GM12891 (cell line): ENCODE data around the gene NKRF.

ENCODE experiments used
- DNase-seq: peaks from one replicate; pipeline ENCODE4 v3.0.0; 2011; ENCODE audit warnings: low spot score; ENCODE audit not compliant: insufficient read length
- FAIRE-seq: peaks from 2 replicates; lab custom pipeline; 2011; peaks lifted over from hg19 to GRCh38; lab: Jason Lieb, UNC
- PAX5 ChIP-seq: IDR thresholded peaks from 2 replicates; pipeline ENCODE4 v1.6.1; 2011; ENCODE audit warnings: low read length, moderate library complexity, mild to moderate bottlenecking; ENCODE audit not compliant: insufficient read depth, severe bottlenecking
- POLR2A ChIP-seq: IDR thresholded peaks from 2 replicates; pipeline ENCODE4 v1.6.1; 2011; ENCODE audit warnings: low read depth, low read length, control low read depth
- POLR2AphosphoS5 ChIP-seq: IDR thresholded peaks from 2 replicates; pipeline ENCODE4 v1.6.1; 2011; ENCODE audit warnings: low read depth, low read length, control low read depth
- POU2F2 ChIP-seq: IDR thresholded peaks from 2 replicates; pipeline ENCODE4 v1.6.1; 2011; ENCODE audit warnings: low read depth, mild to moderate bottlenecking, control low read depth, low read length, moderate library complexity
- SPI1 ChIP-seq: IDR thresholded peaks from 2 replicates; pipeline ENCODE4 v1.6.1; 2011; ENCODE audit warnings: low read depth, low read length, control low read depth
- TAF1 ChIP-seq: IDR thresholded peaks from 2 replicates; pipeline ENCODE4 v1.6.1; 2011; ENCODE audit warnings: low read depth, low read length, control low read depth

The NKRF gene

DNA sequence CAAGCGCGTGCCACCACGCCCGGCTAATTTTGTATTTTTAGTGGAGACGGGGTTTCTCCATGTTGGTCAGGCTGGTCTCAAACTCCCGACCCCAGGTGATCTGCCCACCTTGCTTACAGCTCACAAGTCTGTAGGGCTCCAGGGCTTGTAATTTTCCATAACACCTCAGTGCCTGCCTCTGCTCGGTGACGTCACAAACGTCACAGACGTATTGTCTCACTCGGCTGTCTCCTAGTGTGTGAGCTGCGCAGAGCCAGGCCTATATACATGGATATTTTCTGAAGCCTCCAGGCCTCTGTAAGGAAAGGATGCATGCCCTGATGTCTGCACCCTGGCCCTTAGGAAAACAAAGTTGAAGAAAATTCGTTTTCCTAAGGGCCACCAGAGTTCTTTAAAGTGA, 8.6 kb upstream of the NKRF start:
- DNase-seq: no peak
- FAIRE-seq: no peak
- TF ChIP-seq POLR2A (no peak), SPI1 (no peak), PAX5 (no peak), TAF1 (no peak), POLR2AphosphoS5 (0 out of 2 replicates have a peak, but pooled peaks have one; percentile 18), POU2F2 (no peak)

DNA sequence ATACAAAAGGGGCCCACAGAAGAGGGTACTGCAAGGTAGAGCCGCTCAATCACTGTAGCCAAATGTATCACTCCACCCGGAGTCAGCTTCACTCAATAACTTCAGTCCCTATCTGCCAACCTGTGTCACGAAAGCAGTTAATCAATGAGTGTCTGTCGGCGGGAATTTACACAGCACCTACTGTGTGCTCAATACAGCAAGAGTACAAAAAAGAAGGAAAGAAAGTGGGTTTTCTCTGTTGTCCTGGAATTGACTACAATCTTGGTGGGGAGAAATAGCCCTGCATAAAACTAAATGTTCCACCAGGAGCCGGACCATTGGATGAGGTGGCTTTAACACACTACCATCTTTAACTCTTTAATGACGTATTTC, 780 bp upstream of the NKRF start:
- no peak for TF ChIP-seq PAX5
- TF ChIP-seq POLR2A: no peak
- no peak for TF ChIP-seq POLR2AphosphoS5
- TF ChIP-seq SPI1: no peak
- TF ChIP-seq POU2F2: no peak
- no peak for TF ChIP-seq TAF1
- FAIRE-seq (no peak), DNase-seq (no peak)

DNA sequence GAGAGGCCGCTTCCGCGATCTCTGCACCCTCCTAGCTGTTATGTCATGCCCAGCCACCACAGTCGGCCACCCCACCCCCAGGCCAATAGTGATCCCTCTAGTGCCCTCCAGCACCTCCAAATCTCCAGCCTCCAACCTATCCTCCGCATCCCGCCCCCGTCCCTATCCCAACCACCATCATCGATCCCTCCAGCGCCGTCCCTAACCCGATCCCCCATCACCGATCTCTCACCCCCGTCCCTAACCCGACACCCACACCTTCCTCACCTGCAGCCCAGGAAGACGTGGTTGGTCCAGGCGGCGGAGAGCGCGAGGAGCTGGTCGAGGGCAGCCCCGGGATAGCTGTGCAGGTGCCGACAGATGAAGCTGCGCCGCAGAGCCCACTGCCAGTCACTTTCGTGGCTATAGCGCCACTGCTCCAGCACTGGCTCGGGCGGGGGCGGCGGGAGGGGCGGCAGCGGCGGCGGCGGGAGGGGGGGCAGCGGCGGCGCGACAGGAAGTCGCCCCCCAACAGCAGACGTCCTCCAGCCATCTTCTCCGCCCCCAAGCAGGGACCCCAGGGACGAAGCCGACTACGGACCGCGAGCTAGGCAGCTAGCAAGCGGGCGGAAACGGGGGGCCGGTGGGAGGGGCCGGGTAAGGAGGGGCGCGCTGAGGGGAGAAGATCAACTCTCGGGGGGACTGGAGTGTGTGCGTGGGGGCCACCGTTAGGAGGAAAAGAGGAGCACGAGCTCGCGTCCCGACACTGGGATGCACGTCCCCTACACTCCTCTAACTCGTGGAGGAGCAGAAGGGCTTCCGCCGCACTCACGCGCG, 552 bp downstream of the NKRF start:
- no peak for DNase-seq
- FAIRE-seq: peak; percentile 54
- TF ChIP-seq POLR2AphosphoS5 (no peak), POU2F2 (no peak)

DNA sequence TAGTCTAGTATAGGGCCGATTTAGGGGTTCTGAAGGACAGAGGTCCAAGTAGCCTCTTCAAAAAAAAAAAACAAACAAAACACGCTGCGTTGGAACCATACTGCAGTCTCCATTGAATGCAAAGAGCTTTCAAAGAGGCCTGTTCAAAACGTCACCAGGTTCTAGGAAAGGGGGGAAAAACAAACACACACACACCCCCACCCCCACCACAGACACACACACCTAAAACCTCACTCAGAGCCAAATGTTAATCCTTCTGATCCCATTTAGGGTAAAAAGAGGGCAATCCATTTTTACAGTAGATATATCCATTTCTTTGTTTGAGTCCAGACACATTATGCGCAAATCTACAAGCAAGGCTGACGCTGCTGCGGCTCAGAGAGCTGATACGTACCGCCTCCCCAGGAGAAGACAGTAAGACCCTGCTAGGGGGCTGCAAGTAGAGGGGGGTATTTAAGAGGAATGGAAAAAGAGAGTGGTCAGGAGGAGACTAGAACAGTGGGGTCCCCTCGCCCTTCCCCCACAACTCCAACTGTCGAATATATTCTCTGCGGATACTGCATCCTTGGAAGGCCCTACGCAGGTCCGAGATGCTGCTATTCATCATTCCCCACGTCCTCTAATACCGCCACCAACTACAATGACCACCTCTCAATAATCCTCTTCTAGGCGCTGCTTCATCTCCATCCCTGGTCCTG, 1.3 kb downstream of the NKRF start:
- TF ChIP-seq POU2F2 (no peak), PAX5 (no peak)
- DNase-seq (no peak), FAIRE-seq (peak; percentile 41)

DNA sequence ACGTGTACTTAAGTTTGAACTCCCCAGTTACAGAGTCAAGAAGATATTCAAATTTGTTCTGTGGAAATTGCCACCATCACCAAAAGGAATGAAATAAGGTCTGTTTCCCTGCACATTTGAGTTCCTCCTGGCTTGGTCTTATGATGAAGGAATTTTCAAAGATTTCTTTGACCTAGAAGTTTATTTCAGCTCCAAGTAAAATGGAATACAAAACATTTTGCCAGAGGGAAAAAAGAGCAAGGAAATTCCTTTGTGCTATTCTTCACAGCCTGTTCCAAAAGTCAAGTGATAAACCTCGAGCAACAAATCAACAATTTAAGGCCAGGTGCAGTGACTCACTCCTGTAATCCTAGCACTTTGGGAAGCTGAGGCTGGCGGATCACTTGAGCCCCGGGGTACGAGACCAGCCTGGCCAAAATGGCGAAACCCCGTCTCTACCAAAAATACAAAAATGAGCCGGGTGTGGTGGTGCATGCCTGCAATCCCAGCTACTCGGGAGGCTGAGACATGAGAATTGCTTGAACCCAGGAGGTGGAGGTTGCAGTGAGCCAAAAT, 3.4 kb downstream of the NKRF start:
- FAIRE-seq (no peak), DNase-seq (no peak)
- TF ChIP-seq POLR2AphosphoS5 (no peak), POLR2A (no peak), POU2F2 (no peak), PAX5 (no peak), TAF1 (no peak), SPI1 (no peak)

DNA sequence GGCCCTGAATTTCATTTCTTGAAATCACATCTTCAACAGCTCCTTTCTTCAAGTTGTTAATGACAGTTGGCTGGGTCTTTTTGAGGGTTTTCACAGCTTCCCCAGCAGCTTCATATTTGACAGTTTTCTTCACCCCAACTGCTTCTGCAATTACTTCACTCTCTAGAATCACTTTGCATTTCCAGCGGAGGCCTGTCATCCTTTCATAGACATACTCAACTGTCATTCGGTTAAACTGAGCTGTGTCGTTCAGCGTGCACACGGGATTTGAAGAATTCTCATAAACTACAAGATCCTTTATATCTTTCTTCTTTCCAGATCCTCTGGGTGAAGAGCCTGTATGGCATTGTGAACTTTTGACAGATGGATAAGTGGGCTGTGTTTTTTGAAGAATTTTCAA, 16.4 kb downstream of the NKRF start:
- TF ChIP-seq TAF1: no peak
- TF ChIP-seq POLR2AphosphoS5: no peak
- TF ChIP-seq POLR2A: no peak
- TF ChIP-seq PAX5: no peak
- no peak for TF ChIP-seq SPI1
- TF ChIP-seq POU2F2: no peak
- FAIRE-seq: no peak
- DNase-seq: no peak

DNA sequence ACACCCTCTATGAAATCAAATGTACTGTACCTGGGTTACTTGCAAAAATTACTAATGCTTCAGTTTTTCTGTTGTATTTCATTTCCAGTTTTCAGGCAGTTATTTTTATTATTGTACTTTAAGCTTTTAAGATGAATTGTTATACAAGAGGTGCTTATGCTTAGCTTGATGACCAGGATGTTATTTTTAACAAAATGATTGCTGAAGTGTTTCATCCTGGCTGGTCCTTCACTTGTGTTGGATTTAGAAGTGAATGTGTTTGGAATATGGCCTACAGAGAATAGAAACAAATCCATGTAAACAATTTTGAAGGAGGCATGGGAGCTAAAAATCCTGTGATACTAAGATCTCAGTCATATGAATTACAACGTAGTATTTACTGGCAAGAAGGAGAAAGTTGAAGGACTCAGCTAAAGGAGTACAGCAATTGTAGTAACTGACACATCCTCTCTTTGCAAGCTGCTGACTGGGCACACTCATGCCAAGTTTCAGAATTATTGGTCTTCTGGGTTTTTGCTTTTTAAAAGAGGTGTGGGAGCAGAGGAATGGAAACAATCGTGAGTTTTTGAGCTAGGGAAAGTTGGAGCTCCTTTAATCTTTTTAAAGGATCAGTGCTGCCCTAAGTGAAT, 22.7 kb downstream of the NKRF start:
- no peak for FAIRE-seq
- no peak for DNase-seq
- TF ChIP-seq POU2F2: no peak
- no peak for TF ChIP-seq PAX5
- TF ChIP-seq POLR2A: no peak
- no peak for TF ChIP-seq SPI1
- no peak for TF ChIP-seq TAF1
- no peak for TF ChIP-seq POLR2AphosphoS5

DNA sequence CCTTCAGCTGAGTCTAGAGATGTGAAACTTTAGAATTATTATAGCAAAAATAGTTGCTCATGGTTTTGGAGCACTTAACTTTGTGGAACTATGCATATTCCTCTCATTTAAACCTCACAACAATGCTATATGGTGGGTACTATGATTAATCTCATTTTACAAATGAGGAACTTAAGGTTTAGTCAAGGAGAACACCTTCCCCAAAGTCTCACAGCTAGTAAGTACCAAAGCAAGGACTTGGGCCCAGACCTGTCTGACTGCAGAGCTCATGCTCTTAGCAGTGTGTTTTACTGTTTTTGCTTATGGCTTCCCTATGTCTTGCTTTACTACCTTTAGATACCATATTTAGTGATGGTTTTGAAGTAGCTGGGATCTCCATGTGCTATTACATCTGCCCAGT, 26.8 kb downstream of the NKRF start:
- TF ChIP-seq POU2F2: no peak
- no peak for TF ChIP-seq TAF1
- TF ChIP-seq POLR2A: no peak
- TF ChIP-seq SPI1: no peak
- no peak for TF ChIP-seq PAX5
- TF ChIP-seq POLR2AphosphoS5: no peak
- DNase-seq (no peak), FAIRE-seq (peak; percentile 70)

DNA sequence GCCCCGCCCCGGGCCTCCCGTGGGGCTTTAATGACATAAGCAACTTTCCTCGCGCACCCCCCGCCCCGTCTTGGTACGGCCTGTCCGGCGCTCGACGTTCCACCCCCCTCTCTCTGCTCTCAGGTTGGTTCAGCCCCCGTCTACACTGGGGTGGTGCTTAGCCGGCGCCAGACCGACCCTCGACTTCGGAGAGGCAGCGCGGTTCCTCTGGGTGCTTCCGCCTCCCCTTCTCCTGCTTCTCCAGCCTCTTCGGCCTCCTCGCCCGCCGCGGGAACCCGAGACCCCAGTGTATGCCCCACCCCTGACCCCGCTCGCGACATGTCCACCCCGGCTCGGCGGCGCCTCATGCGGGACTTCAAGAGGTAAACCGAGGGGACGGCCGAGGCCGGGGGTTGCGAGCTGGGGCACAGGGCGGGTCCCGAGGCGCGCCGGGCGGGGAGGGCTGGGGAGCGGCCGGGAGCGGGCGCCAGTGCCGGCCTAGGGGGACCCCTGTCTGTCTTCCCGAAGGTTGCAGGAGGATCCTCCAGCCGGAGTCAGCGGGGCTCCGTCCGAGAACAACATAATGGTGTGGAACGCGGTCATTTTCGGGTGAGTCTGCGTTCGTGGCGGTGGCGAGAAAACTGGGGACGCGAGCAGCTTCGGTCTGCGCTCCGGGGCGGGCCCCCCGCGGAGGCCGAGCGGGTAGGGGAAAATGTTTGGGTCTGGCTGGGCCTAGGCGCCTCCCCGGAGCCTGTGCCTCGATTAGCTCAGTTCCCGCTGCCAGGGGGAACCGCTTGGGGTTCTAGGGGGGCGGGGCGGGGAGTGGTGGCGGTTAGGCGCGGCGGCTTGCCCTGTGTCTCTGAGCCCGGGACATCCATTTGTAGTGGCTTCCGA, 31.6 kb downstream of the NKRF start, which contains the start of gene UBE2A:
UBE2A (plus strand) TSS at position 170 of the 873 bp plus-strand sequence; CDS start at position 319, 149 bp downstream.
- peak; percentile 96 for TF ChIP-seq POLR2AphosphoS5
- peak; percentile 26 for TF ChIP-seq PAX5
- TF ChIP-seq POU2F2: peak; percentile 61; the same call in 1 of the 2 replicates
- TF ChIP-seq POLR2A: peak; percentile 96
- peak; percentile 96 for TF ChIP-seq TAF1
- TF ChIP-seq SPI1: no peak
- FAIRE-seq: peak; percentile 96
- peak; percentile 76 for DNase-seq
